Retinal pigment epithelial cell (primary cell): ENCODE results near the gene UVRAG.

Experiments used
- DNase-seq: peaks from one replicate; pipeline ENCODE4 v3.0.0-alpha.2; 2010; ENCODE audit warnings: low read depth
- H3K4me3 ChIP-seq: 2 replicates; pipeline ENCODE4 v1.5.1; 2011; ENCODE audit warnings: mild to moderate bottlenecking, low read length, control low read depth, moderate library complexity
- CTCF ChIP-seq: conservative IDR thresholded peaks from 2 replicates; pipeline ENCODE4 v1.5.1; 2011; ENCODE audit warnings: low read depth, low read length, control low read depth, inconsistent platforms

UVRAG gene

GRCh38 chr11:75826461-75827230 is 11.6 kb downstream of the UVRAG start:
- no peak overlapping the region for H3K4me3 ChIP-seq
- TF ChIP-seq CTCF: no peak
- no peak for DNase-seq

GRCh38 chr11:75827562-75827961 is 12.6 kb downstream of the UVRAG start:
- H3K4me3 ChIP-seq: no peak overlapping the region
- TF ChIP-seq CTCF: no peak
- no peak for DNase-seq

- no peak for TF ChIP-seq CTCF
- no peak overlapping the region for H3K4me3 ChIP-seq
- no peak for DNase-seq
Observed at GRCh38 chr11:75831915-75832502, 17.0 kb downstream of the UVRAG start.

GRCh38 chr11:75834728-75835127 is 19.7 kb downstream of the UVRAG start:
- no peak for TF ChIP-seq CTCF
- H3K4me3 ChIP-seq: no peak overlapping the region
- DNase-seq: no peak

- no peak for TF ChIP-seq CTCF
- no peak for DNase-seq
Observed at GRCh38 chr11:75836417-75836816, 21.4 kb downstream of the UVRAG start.

DNA sequence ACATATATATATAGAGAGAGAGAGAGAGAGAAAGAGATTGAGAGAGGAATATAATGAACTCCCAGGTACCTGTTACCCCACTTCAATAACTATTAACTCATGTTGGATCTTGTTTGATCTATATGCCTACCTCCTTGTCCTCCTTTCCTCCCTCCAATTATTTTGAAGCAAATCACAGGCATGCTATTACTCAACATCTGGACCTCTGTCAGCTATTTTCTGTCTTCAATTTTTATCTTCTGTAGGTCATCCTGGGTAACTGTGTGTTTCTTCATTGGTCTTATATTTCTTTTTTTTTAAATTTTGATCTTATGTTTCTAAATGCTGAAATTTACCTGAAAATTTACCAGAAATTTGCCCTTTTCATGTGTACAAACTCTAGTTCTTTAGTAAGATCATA is 24.8 kb downstream of the UVRAG start:
- no peak overlapping the region for H3K4me3 ChIP-seq
- no peak for DNase-seq
- no peak for TF ChIP-seq CTCF

More at GRCh38 chr11:75836417-75836816, 21.4 kb downstream of the UVRAG start:
- no peak overlapping the region for H3K4me3 ChIP-seq

- peak; percentile 47 for DNase-seq
- no peak for TF ChIP-seq CTCF
- no peak overlapping the region for H3K4me3 ChIP-seq
Observed at GRCh38 chr11:75840522-75840921, 25.5 kb downstream of the UVRAG start.
